ENCODE measurements around the gene MICAL2. TPM values are rescaled to one million over a fixed set of nuclear protein-coding genes. Genes with fewer than 3 reads are reported as not detected.

Gene MICAL2
- total RNA-seq, 1 donor from 2014 or later = 4.4 TPM

GRCh38 chr11:12200991-12201985 is 90.9 kb downstream of the MICAL2 start:
- Mint-ChIP-seq H3K27ac (ENCODE audit: unreplicated experiment) (no peak overlapping the region), H3K36me3 (ENCODE audit: unreplicated experiment) (no peaks in the 10 kb centered on the region), H3K9me3 (ENCODE audit: unreplicated experiment) (no peaks in the 10 kb centered on the region), H3K27me3 (ENCODE audit: unreplicated experiment) (no peaks in the 10 kb centered on the region), H3K4me3 (ENCODE audit: unreplicated experiment) (no peak overlapping the region), H3K4me1 (ENCODE audit: low read depth, unreplicated experiment) (no peaks in the 10 kb centered on the region)
- TF ChIP-seq CTCF (IDR thresholded peaks at IDR 0.05; ENCODE audit: partially characterized antibody, unreplicated experiment) = no peak
- DNase-seq = no peak

GRCh38 chr11:12202661-12203310 is 92.4 kb downstream of the MICAL2 start:
- no peak overlapping the region for H3K27ac Mint-ChIP-seq (ENCODE audit: unreplicated experiment)
- no peak for DNase-seq
- no peak for TF ChIP-seq CTCF (IDR thresholded peaks at IDR 0.05; ENCODE audit: partially characterized antibody, unreplicated experiment)
- H3K36me3 Mint-ChIP-seq (ENCODE audit: unreplicated experiment) = no peaks in the 10 kb centered on the region
- H3K4me3 Mint-ChIP-seq (ENCODE audit: unreplicated experiment) = no peak overlapping the region
- H3K4me1 Mint-ChIP-seq (ENCODE audit: low read depth, unreplicated experiment) = no peaks in the 10 kb centered on the region
- no peaks in the 10 kb centered on the region for H3K9me3 Mint-ChIP-seq (ENCODE audit: unreplicated experiment)
- H3K27me3 Mint-ChIP-seq (ENCODE audit: unreplicated experiment) = peaks cover 3% of the 10 kb centered on the region

- no peaks in the 10 kb centered on the region for H3K36me3 Mint-ChIP-seq (ENCODE audit: unreplicated experiment)
These were observed 94.1 kb downstream of the MICAL2 start for GRCh38 chr11:12204506-12204905.

GRCh38 chr11:12205330-12205729 is 94.9 kb downstream of the MICAL2 start:
- Mint-ChIP-seq H3K9me3 (ENCODE audit: unreplicated experiment) (no peaks in the 10 kb centered on the region), H3K36me3 (ENCODE audit: unreplicated experiment) (no peaks in the 10 kb centered on the region), H3K27me3 (ENCODE audit: unreplicated experiment) (peaks cover 7% of the 10 kb centered on the region), H3K27ac (ENCODE audit: unreplicated experiment) (no peak overlapping the region), H3K4me1 (ENCODE audit: low read depth, unreplicated experiment) (no peaks in the 10 kb centered on the region), H3K4me3 (ENCODE audit: unreplicated experiment) (no peak overlapping the region)
- no peak for TF ChIP-seq CTCF (IDR thresholded peaks at IDR 0.05; ENCODE audit: partially characterized antibody, unreplicated experiment)
- DNase-seq = no peak

More at GRCh38 chr11:12204506-12204905, 94.1 kb downstream of the MICAL2 start:
- Mint-ChIP-seq H3K4me1 (ENCODE audit: low read depth, unreplicated experiment) (no peaks in the 10 kb centered on the region), H3K4me3 (ENCODE audit: unreplicated experiment) (no peak overlapping the region), H3K27ac (ENCODE audit: unreplicated experiment) (no peak overlapping the region), H3K9me3 (ENCODE audit: unreplicated experiment) (no peaks in the 10 kb centered on the region), H3K27me3 (ENCODE audit: unreplicated experiment) (peaks cover 7% of the 10 kb centered on the region)
- no peak for DNase-seq
- no peak for TF ChIP-seq CTCF (IDR thresholded peaks at IDR 0.05; ENCODE audit: partially characterized antibody, unreplicated experiment)

Data from glutamatergic neuron (in vitro differentiated cells).